C4-2B (cell line): Measurements from ENCODE around the gene PPIL6.

ENCODE experiments used
- ZFX ChIP-seq: fragments of 450-650 bp; IDR thresholded peaks from 2 replicates; pipeline ENCODE4 v1.6.1; 2017
- TF ChIP-seq, protein P1 (sequence below): fragments of 450-650 bp; conservative IDR thresholded peaks from 2 replicates; pipeline ENCODE4 v1.5.1; 2017; ENCODE audit warnings: mild to moderate bottlenecking

- TF ChIP-seq, protein P1, sequence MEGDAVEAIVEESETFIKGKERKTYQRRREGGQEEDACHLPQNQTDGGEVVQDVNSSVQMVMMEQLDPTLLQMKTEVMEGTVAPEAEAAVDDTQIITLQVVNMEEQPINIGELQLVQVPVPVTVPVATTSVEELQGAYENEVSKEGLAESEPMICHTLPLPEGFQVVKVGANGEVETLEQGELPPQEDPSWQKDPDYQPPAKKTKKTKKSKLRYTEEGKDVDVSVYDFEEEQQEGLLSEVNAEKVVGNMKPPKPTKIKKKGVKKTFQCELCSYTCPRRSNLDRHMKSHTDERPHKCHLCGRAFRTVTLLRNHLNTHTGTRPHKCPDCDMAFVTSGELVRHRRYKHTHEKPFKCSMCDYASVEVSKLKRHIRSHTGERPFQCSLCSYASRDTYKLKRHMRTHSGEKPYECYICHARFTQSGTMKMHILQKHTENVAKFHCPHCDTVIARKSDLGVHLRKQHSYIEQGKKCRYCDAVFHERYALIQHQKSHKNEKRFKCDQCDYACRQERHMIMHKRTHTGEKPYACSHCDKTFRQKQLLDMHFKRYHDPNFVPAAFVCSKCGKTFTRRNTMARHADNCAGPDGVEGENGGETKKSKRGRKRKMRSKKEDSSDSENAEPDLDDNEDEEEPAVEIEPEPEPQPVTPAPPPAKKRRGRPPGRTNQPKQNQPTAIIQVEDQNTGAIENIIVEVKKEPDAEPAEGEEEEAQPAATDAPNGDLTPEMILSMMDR = no peak
- no peak for TF ChIP-seq ZFX
Observed at GRCh38 chr6:109451376-109451775, 10.9 kb upstream of the PPIL6 start.
